Left lobe of liver (tissue), 2 donors: ENCODE results near the gene SPACDR. TPM values are rescaled to one million over a fixed set of nuclear protein-coding genes. Genes with fewer than 3 reads are reported as not detected.

Experiments
- ATAC-seq: fragments of 200-7000 bp; cut with Tn5 transposase; one replicate; pipeline ENCODE4 v1.9.1; 2020; ENCODE audit warnings: mild to moderate bottlenecking, moderate library complexity
- DNase-seq: peaks from one replicate; pipeline ENCODE4 v3.0.0-alpha.2; 2020; ENCODE audit warnings: low spot score
- total RNA-seq: library from RNA; stranded (reverse); gene quantifications from one replicate; pipeline ENCODE4 v1.2.1, GENCODE V29; 2021
- donor health status: DM: no; HTN: no; CAD: no; lungs with moderate emphysema.
- donor health status: DM: no; HTN: yes; CAD: no.

SPACDR gene
- total RNA-seq, 1 donor from 2014 or later, result not detected

DNA sequence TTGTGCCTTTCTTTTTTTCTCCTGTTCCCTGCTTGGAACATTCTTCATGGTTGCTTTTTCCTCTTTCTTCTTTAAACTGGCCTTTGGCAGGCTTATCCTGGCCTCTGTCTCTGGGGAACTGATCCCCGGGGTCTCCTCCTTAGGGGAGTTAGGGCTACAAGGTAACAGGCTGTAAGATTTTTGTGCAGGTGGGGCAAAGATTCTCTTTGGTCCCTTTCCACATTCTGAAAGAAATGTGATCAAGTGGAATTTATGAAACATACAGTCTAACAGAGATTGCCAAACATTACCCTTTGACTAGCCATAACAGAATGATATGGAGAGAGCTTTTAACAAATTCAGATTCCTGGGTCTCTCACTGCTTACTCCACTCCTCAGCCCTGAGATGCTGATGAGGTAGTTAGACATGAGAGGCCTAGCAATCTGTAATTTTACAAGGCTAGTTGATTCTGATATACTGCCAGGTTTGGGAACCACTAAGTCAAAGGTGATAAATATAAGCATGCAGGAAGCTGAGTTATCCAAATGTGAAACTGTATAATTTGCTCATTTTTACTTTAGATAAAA lies 44.3 kb downstream of the SPACDR start:
- no peak for ATAC-seq
- no peak for DNase-seq

GRCh38 chr7:100418930-100419659 lies 45.0 kb downstream of the SPACDR start:
- no peak for ATAC-seq

DNA sequence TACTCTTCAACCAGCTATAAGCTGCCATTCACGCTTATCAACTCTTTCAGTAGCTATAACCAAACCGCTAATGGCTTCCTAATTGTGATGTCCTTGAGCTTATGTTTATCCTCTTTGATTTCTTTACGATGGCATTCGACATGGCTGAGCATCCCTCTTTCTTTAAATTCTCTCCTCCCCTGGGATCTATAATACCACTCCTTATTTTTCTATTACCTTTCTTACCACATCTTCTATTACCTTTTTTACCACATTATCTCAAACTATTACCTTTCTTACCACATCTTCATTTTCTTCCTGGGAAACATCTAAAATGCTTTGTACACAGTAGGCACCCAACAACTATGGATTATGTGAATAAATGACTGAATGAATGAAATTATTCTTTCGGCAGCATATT lies 48.6 kb downstream of the SPACDR start:
- ATAC-seq, result no peak
- no peak for DNase-seq

More at GRCh38 chr7:100418930-100419659, 45.0 kb downstream of the SPACDR start:
- no peak for DNase-seq

- no peak for DNase-seq
- ATAC-seq, result no peak
Observed at GRCh38 chr7:100413889-100414288, 50.2 kb downstream of the SPACDR start.

- ATAC-seq (no peak), DNase-seq (no peak)
Observed at GRCh38 chr7:100413346-100413745, 50.7 kb downstream of the SPACDR start.

DNA sequence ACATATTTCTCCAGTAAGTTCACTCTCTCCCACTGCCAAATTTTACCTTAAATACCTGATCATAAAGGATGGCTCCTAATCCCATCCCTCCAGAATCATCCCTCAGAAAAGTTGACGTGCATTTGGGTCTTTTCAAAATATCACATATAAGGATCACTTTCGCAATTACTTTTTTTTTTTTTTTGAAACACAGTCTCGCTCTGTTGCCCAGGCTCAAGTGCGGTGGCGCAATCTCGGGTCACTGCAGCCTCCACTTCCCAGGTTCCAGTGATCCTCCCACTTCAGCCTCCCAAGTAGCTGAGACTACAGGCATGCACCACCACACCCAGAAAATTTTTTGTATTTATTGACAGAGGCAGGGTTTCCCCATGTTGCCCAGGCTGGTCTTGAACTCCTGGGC lies 53.0 kb downstream of the SPACDR start:
- ATAC-seq (no peak), DNase-seq (no peak)

DNA sequence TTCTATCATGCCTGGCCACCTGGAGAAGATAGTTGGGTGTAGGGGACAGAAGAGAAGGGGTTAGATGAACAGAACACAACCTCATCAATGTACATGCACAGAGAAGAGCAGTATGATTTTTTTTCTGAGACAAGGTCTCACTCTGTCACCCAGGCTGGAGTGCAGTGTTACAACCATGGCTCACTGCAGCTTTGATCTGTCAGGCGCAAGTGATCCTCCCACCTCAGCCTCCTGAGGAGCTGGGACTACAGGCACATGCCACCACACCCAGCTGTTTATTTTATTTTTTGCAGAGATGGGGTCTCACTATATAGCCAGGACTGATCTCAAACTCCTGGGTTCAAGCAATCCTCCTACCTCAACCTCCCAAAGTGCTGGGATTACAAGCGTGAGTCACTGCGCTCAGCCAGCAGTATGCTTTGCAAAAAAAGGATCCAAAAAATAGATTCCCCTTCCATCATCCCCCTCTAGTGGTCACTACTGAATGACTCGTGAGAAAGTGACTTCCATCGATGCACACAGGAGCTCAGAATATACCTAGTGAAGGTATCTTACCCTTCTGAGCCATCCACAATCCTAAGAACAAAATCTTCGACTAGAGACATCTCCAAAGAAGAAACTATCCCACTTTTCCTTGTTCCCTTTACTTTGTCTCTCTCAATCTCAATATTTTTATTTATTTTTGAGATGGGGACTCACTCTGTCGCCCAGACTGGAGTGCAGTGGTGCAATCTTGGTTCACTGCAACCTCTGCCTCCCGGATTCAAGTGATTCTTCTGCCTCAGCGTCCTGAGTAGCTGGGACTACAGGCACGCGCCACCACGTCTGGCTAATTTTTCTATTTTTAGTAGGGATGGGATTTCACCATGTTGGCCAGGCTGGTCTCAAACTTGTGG lies 56.5 kb downstream of the SPACDR start:
- no peak for DNase-seq
- peak; percentile 92 for ATAC-seq

DNA sequence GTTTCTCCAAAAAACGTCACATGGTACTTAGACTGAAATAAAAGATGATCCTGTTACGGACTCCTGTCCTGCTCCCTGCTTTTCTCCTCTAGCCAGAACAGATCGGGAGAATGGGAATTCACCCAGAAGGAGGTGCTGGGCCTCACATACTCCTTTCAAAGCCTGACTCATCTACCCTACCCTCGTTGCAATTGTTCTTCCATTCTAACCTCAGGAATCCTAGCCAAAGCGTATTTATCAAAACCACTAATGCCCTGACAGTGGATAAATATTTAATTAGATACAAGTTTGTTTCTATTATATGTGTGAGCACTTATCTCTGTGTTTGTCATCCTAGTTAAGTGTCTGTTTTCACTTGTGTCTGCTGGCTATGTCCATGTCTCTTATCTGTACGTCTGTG lies 57.3 kb downstream of the SPACDR start:
- ATAC-seq (no peak), DNase-seq (no peak)

Other genes starting within 250 kb of the SPACDR start
- 0.50 TPM for gene PVRIG, start 244.3 kb downstream of the SPACDR start, total RNA-seq
- gene SPDYE3, start 156.6 kb downstream of the SPACDR start, total RNA-seq, result not detected
- gene PILRB, start 106.1 kb downstream of the SPACDR start, total RNA-seq, result 28.6 TPM
- gene PILRA, start 90.8 kb downstream of the SPACDR start, total RNA-seq, result 1.4 TPM
- gene ZCWPW1, start 35.6 kb downstream of the SPACDR start, total RNA-seq, result 4.4 TPM
- gene MEPCE, start 34.4 kb downstream of the SPACDR start, total RNA-seq, result 23.1 TPM
- gene PPP1R35, start 27.8 kb downstream of the SPACDR start, total RNA-seq, result 13.8 TPM
- gene TSC22D4, start 15.0 kb upstream of the SPACDR start, total RNA-seq, result 16.9 TPM
- 0.38 TPM for gene NYAP1, start 19.7 kb upstream of the SPACDR start, total RNA-seq
- 87.8 TPM for gene AGFG2, start 74.9 kb upstream of the SPACDR start, total RNA-seq
- 0.86 TPM for gene SAP25, start 109.6 kb upstream of the SPACDR start, total RNA-seq
- gene LRCH4, start 121.9 kb upstream of the SPACDR start, total RNA-seq, result 31.6 TPM
- gene FBXO24, start 122.1 kb upstream of the SPACDR start, total RNA-seq, result 1.0 TPM
- 71.8 TPM for gene PCOLCE, start 138.1 kb upstream of the SPACDR start, total RNA-seq
- 20.3 TPM for gene MOSPD3, start 148.3 kb upstream of the SPACDR start, total RNA-seq
- 689 TPM for gene TFR2, start 177.3 kb upstream of the SPACDR start, total RNA-seq
- gene ACTL6B, start 192.2 kb upstream of the SPACDR start, total RNA-seq, result not detected
- gene GNB2, start 209.5 kb upstream of the SPACDR start, total RNA-seq, result 80.9 TPM
- gene GIGYF1, start 230.0 kb upstream of the SPACDR start, total RNA-seq, result 21.6 TPM
- gene POP7, start 241.9 kb upstream of the SPACDR start, total RNA-seq, result 28.5 TPM